ENCODE data around the gene NCAPG. TPM values are rescaled to one million over a fixed set of nuclear protein-coding genes. Genes with fewer than 3 reads are reported as not detected.
"Not testable (repeated sequence)": the region's sequence is repeated elsewhere in the genome, so short reads cannot be mapped to it uniquely, and the experiment has no call there.

The NCAPG gene
- total RNA-seq, 2 donors from 2014 or later = 72.2 to 80.6 TPM

DNA sequence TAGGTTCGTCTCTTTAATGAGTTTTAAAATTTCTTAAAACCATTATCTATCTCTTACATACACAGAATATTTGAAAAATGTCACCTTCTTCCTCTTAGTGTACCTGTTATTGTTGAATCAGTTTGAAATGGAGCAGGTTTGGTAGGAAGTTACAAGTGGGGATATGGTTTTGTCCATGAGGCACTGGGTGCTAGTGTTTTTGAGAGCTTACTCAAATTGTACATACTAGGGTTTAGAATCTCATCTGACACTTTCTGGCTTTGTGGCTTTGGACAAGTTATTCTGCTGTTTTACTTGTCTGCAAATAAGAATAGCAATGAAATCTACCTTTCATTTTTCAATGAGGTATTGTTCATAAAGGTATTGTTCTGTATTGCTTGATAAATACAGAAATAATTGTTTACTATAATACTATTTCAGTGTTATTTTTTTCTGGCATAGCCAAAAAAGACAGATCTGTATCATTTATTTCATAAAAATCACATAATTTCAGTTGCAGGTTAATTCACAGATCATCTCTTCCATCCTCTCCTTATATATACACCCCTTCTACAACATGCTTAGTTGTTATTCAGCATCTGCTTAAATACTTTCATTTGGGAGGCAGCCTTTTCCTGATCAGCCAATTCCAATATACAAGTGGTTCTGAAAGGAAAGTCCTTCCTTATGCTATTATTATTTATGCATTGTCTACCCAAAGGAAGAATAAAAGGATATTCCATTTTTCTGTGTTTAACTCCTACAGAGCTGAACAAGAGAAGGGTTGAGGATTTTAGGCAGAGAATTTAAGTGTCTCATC is 13.3 kb downstream of the NCAPG start:
- H3K36me3 Mint-ChIP-seq = peaks cover 23 to 60% of the 10 kb centered on the region in 2 donors
- no peak for ATAC-seq
- DNase-seq (ENCODE audit: low spot score in 2 of 2) = no peak
- H3K9me3 Mint-ChIP-seq = peaks cover 0 to 5% of the 10 kb centered on the region in 2 donors
- no peak overlapping the region for H3K27ac Mint-ChIP-seq

- Mint-ChIP-seq H3K9me3 (no peaks in the 10 kb centered on the region), H3K27ac (no peak overlapping the region), H3K36me3 (peaks cover 9 to 39% of the 10 kb centered on the region in 2 donors)
- no peak for ATAC-seq
- DNase-seq (ENCODE audit: low spot score in 2 of 2) = no peak
Measured at GRCh38 chr4:17846266-17846665, 35.5 kb downstream of the NCAPG start.

DNA sequence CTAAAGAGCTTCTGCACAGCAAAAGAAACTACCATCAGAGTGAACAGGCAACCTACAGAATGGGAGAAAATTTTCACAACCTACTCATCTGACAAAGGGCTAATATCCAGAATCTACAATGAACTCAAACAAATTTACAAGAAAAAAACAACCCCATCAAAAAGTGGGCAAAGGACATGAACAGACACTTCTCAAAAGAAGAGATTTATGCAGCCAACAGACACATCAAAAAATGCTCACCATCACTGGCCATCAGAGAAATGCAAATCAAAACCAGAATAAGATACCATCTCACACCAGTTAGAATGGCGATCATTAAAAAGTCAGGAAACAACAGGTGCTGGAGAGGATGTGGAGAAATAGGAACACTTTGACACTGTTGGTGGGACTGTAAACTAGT is 39.5 kb downstream of the NCAPG start:
- not testable (repeated sequence) for H3K9me3 Mint-ChIP-seq; ATAC-seq; H3K27ac Mint-ChIP-seq; DNase-seq (ENCODE audit: low spot score in 2 of 2)
- H3K36me3 Mint-ChIP-seq = peaks cover 0 to 15% of the 10 kb centered on the region in 2 donors

DNA sequence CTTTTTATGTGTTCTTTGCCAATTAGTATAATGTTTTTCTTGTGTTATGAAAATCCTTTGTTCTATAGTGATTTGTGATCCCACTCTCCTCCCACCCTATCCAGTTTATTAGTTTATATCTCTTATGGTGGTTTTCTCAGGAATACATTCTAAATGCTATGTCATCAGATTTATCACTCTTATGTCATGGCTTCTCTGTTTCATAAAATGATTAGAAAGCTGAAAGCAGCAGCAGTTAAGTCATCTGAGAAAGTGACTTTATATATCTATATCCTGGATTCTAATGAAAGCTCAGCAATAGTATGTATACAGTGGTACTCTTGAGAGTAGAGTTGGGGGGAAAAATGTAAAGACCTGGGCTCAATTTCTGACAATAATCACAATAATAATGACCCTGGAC is 41.2 kb downstream of the NCAPG start:
- no peak for ATAC-seq
- Mint-ChIP-seq H3K36me3 (peaks cover 0 to 5% of the 10 kb centered on the region in 2 donors), H3K27ac (no peak overlapping the region), H3K9me3 (no peaks in the 10 kb centered on the region)
- no peak for DNase-seq (ENCODE audit: low spot score in 2 of 2)

DNA sequence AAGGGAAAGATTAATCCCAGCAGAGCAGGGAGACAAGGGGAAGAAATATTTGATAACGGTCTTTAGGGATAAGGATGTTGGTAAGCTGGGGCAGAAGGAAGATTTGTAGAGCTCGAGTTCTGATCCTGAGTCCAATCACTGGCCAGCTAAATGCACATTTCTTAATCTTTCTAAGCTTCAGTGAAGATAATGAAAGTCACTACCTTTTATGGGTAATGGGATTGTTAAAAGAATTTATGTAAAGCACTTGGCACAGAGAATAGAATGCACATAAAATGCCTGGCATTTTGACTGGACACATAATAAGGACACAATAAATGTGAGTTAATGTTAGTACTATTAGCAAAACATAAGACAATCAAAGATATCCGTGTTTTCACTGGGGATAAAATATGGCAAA is 43.3 kb downstream of the NCAPG start:
- ATAC-seq (no peak), DNase-seq (ENCODE audit: low spot score in 2 of 2) (no peak)
- H3K9me3 Mint-ChIP-seq = peaks cover 7 to 8% of the 10 kb centered on the region in 2 donors
- H3K27ac Mint-ChIP-seq = no peak overlapping the region
- peaks cover 6% of the 10 kb centered on the region in 2 donors for H3K36me3 Mint-ChIP-seq

GRCh38 chr4:17859793-17860406 is 49.1 kb downstream of the NCAPG start:
- ATAC-seq = no peak
- H3K27ac Mint-ChIP-seq = no peak overlapping the region
- H3K9me3 Mint-ChIP-seq = peaks cover 23 to 26% of the 10 kb centered on the region in 2 donors
- no peak for DNase-seq (ENCODE audit: low spot score in 2 of 2)
- H3K36me3 Mint-ChIP-seq = peaks cover 27 to 29% of the 10 kb centered on the region in 2 donors

DNA sequence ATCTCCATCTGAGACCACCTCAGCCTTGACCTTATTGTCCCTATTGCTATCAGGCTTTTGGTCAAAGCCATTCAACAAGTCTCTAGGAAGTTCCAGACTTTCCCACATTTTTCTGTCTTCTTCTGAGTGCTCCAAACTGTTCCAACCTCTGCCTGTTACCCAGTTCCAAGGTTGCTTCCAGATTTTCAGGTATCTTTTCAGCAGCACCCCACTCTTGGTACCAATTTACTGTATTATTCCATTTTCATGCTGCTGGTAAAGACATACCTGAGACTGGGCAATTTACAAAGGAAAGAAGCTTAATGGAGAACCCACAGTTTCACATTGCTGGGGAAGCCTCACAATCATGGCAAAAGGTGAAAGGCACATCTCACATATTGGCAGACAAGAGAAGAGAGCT is 51.1 kb downstream of the NCAPG start:
- Mint-ChIP-seq H3K9me3 (peaks cover 23 to 26% of the 10 kb centered on the region in 2 donors), H3K36me3 (peaks cover 27 to 29% of the 10 kb centered on the region in 2 donors)
- H3K27ac Mint-ChIP-seq; DNase-seq (ENCODE audit: low spot score in 2 of 2); ATAC-seq: not testable (repeated sequence)

DNA sequence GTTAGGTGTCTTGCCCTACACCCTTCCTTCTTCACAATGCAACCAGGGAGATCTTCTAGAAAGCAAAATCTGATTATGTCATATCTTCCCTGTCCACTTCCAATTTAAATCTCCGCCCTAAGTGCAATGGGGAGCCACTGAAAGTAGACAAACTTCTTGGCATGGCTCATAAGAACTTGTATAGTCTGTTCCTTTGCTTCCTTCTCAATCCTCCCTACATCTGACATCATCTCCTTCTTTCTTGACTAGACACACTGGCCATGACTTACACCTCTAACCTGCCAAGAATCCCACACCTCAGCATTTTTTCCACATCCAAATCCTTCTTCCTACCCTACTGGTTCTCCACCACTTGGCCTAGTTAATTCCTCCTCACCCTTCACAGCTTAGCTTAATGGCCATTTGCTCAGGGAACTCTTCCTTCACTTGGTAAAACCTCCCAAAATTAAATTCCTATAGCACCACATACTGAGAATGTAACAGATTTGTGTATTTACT is 55.1 kb downstream of the NCAPG start:
- Mint-ChIP-seq H3K36me3 (peaks cover 21 to 23% of the 10 kb centered on the region in 2 donors), H3K27ac (no peak overlapping the region), H3K9me3 (peaks cover 9 to 16% of the 10 kb centered on the region in 2 donors)
- DNase-seq (ENCODE audit: low spot score in 2 of 2) (no peak), ATAC-seq (no peak)

- H3K36me3 Mint-ChIP-seq = peaks cover 14% of the 10 kb centered on the region in 2 donors
- DNase-seq (ENCODE audit: low spot score in 2 of 2) = no peak
- no peak for ATAC-seq
- peaks cover 6 to 11% of the 10 kb centered on the region in 2 donors for H3K9me3 Mint-ChIP-seq
- H3K27ac Mint-ChIP-seq = no peak overlapping the region
Measured at GRCh38 chr4:17866810-17867209, 56.0 kb downstream of the NCAPG start.

GRCh38 chr4:17867276-17867675 is 56.5 kb downstream of the NCAPG start:
- H3K36me3 Mint-ChIP-seq = peaks cover 9% of the 10 kb centered on the region in 2 donors
- no peak for DNase-seq (ENCODE audit: low spot score in 2 of 2)
- H3K9me3 Mint-ChIP-seq = peaks cover 1 to 7% of the 10 kb centered on the region in 2 donors
- H3K27ac Mint-ChIP-seq = no peak overlapping the region
- no peak for ATAC-seq

- no peaks in the 10 kb centered on the region for H3K36me3 Mint-ChIP-seq
- ATAC-seq (no peak), DNase-seq (ENCODE audit: low spot score in 2 of 2) (no peak)
- H3K27ac Mint-ChIP-seq = no peak overlapping the region
- H3K9me3 Mint-ChIP-seq = no peaks in the 10 kb centered on the region
Measured at GRCh38 chr4:17869327-17869726, 58.5 kb downstream of the NCAPG start.

- DNase-seq (ENCODE audit: low spot score in 2 of 2) = no peak
- peak in 1 of 2 donors; percentile 43 for ATAC-seq
- Mint-ChIP-seq H3K27ac (no peak overlapping the region), H3K36me3 (peaks cover 0 to 7% of the 10 kb centered on the region in 2 donors), H3K9me3 (peaks cover 0 to 4% of the 10 kb centered on the region in 2 donors)
Measured at GRCh38 chr4:17875402-17876070, 64.8 kb downstream of the NCAPG start.

GRCh38 chr4:17876943-17877342 is 66.2 kb downstream of the NCAPG start:
- Mint-ChIP-seq H3K9me3 (peaks cover 0 to 4% of the 10 kb centered on the region in 2 donors), H3K27ac (no peak overlapping the region), H3K36me3 (peaks cover 0 to 7% of the 10 kb centered on the region in 2 donors)
- ATAC-seq (no peak), DNase-seq (ENCODE audit: low spot score in 2 of 2) (no peak)

GRCh38 chr4:17877661-17878060 is 66.9 kb downstream of the NCAPG start:
- Mint-ChIP-seq H3K36me3 (peaks cover 0 to 7% of the 10 kb centered on the region in 2 donors), H3K27ac (no peak overlapping the region), H3K9me3 (peaks cover 0 to 4% of the 10 kb centered on the region in 2 donors)
- no peak for ATAC-seq
- no peak for DNase-seq (ENCODE audit: low spot score in 2 of 2)

- ATAC-seq = no peak
- no peak for DNase-seq (ENCODE audit: low spot score in 2 of 2)
- H3K36me3 Mint-ChIP-seq = no peaks in the 10 kb centered on the region
- H3K9me3 Mint-ChIP-seq = no peaks in the 10 kb centered on the region
- no peak overlapping the region for H3K27ac Mint-ChIP-seq
Measured at GRCh38 chr4:17884063-17884462, 73.3 kb downstream of the NCAPG start.

- Mint-ChIP-seq H3K36me3 (no peaks in the 10 kb centered on the region), H3K27ac (no peak overlapping the region), H3K9me3 (no peaks in the 10 kb centered on the region)
- ATAC-seq (no peak), DNase-seq (ENCODE audit: low spot score in 2 of 2) (no peak)
Measured at GRCh38 chr4:17884511-17884910, 73.7 kb downstream of the NCAPG start.

- ATAC-seq (no peak), DNase-seq (ENCODE audit: low spot score in 2 of 2) (no peak)
- Mint-ChIP-seq H3K36me3 (no peaks in the 10 kb centered on the region), H3K9me3 (no peaks in the 10 kb centered on the region), H3K27ac (no peak overlapping the region)
Measured at GRCh38 chr4:17889692-17890091, 78.9 kb downstream of the NCAPG start.
